Prostate gland (tissue), 2 donors: Measurements from ENCODE around the gene LIN37. TPM values are rescaled to one million over a fixed set of nuclear protein-coding genes. Genes with fewer than 3 reads are reported as not detected.

ENCODE experiments used
- DNase-seq: peaks from one replicate; pipeline ENCODE4 v3.0.0-alpha.2; 2019; ENCODE audit warnings: low spot score
- H3K27ac ChIP-seq, 2 donors: fragments of 200-600 bp; sonication (generic); 2 replicates each; pipeline ENCODE4 v1.5.1; 2017 to 2019
- H3K27me3 ChIP-seq: fragments of 200-600 bp; sonication (generic); replicated peaks from 2 replicates; pipeline ENCODE4 v1.5.1; 2019; ENCODE audit not compliant: insufficient read depth
- H3K36me3 ChIP-seq, 2 donors: fragments of 200-600 bp; sonication (generic); 1 replicate in 1 of 2; 2 replicates in 1 of 2; pipeline versions ENCODE4 v1.5.1 to v1.8.1; 2017 to 2019
- H3K4me1 ChIP-seq: fragments of 200-600 bp; sonication (generic); replicated peaks from 2 replicates; pipeline ENCODE4 v1.5.1; 2019
- H3K4me3 ChIP-seq, 2 donors: fragments of 200-600 bp; sonication (generic); 2 replicates each; pipeline ENCODE4 v1.5.1; 2017 to 2019
- H3K9me3 ChIP-seq: fragments of 200-600 bp; sonication (generic); 2 replicates; pipeline ENCODE4 v1.5.1; 2017
- POLR2A ChIP-seq: fragments of 450-650 bp; IDR thresholded peaks from one replicate; pipeline ENCODE4 v1.6.1; 2016; ENCODE audit warnings: antibody characterized with exemption, mild to moderate bottlenecking
- POLR2AphosphoS5 ChIP-seq: sonication (generic); formaldehyde crosslinking; IDR thresholded peaks from one replicate; pipeline ENCODE4 v1.6.1; 2017; ENCODE audit warnings: antibody characterized with exemption
- WGBS: methylation state at CpG from one replicate; pipeline ENCODE4 v1.1.5; 2018; 5-methylcytosine and 5-hydroxymethylcytosine counted together
- intact Hi-C: fragments of 100-400 bp; cut with DNase I; formaldehyde crosslinking; loops from one replicate; pipeline ENCODE4 v1.14.2; 2022
- total RNA-seq, 2 donors: library from RNA; depleted of rRNA; stranded (reverse); fragments of >200 nt; gene quantifications; one replicate each; pipeline ENCODE4 v1.1.0, GENCODE V29; 2016
- TF ChIP-seq, protein P1 (sequence below), 4 experiments: fragments of 200-600 bp in 2 of 4; fragments of 450-650 bp in 2 of 4; sonication (generic) in 2 of 4; IDR thresholded peaks; 1 replicate in 3 of 4; 2 replicates in 1 of 4; pipeline ENCODE4 v1.5.1; 2016 to 2019; ENCODE audit warnings: antibody characterized with exemption in 4 of 4, mild to moderate bottlenecking in 2 of 4, moderate library complexity in 2 of 4

LIN37 gene
- total RNA-seq, 2 donors from 2014 or later: 4.2 to 13.0 TPM

GRCh38 chr19:35754370-35755130, 6.2 kb downstream of the LIN37 start:
- TF ChIP-seq POLR2AphosphoS5 (no peak), POLR2A (no peak)
- TF ChIP-seq, protein P1, sequence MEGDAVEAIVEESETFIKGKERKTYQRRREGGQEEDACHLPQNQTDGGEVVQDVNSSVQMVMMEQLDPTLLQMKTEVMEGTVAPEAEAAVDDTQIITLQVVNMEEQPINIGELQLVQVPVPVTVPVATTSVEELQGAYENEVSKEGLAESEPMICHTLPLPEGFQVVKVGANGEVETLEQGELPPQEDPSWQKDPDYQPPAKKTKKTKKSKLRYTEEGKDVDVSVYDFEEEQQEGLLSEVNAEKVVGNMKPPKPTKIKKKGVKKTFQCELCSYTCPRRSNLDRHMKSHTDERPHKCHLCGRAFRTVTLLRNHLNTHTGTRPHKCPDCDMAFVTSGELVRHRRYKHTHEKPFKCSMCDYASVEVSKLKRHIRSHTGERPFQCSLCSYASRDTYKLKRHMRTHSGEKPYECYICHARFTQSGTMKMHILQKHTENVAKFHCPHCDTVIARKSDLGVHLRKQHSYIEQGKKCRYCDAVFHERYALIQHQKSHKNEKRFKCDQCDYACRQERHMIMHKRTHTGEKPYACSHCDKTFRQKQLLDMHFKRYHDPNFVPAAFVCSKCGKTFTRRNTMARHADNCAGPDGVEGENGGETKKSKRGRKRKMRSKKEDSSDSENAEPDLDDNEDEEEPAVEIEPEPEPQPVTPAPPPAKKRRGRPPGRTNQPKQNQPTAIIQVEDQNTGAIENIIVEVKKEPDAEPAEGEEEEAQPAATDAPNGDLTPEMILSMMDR (IDR thresholded peaks at IDR 0.05): no peak
- 78% methylated on average over 13 of the region's 13 CpGs for WGBS
- H3K27me3 ChIP-seq: no peaks in the 10 kb centered on the region
- intact Hi-C loops: loop anchor here (5.0 to 10.0 kb wide), 2 partner anchors 183 to 300 kb away; partner anchors contain the start of genes LRFN3, THAP8 and WDR62
- peak overlapping the region; percentile 73 to 79 for H3K27ac ChIP-seq
- DNase-seq: no peak
- peaks cover 0 to 17% of the 10 kb centered on the region in 2 donors for H3K36me3 ChIP-seq
- H3K4me3 ChIP-seq: no peak overlapping the region
- peaks cover 4% of the 10 kb centered on the region for H3K4me1 ChIP-seq
- no peaks in the 10 kb centered on the region for H3K9me3 ChIP-seq

DNA sequence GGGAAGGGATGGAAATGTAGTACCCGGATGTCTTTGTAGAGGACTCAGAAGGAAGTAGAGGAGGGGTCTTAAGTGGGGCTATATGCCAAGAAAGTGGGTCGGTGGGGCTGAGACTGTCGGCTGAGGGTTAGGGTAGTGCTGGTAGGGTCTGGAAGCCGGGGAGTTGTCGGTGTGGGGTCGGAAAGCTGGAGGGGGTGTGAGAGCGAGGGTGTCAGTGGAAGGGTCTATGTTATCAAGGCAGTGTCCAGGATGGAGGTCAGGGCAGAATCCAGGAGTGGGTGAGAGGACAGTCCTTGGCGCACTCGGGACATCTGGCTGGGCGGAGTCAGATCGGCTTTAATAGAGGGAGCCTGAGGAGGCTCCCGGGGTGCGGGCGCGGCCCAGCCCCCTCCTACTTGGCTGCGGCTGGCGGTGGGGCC, 6.8 kb downstream of the LIN37 start:
- Histone ChIP-seq H3K27me3 (no peaks in the 10 kb centered on the region), H3K27ac (peak overlapping the region; percentile 73 to 79), H3K4me1 (peaks cover 6% of the 10 kb centered on the region), H3K4me3 (peak overlapping the region; percentile 27 to 97), H3K9me3 (no peaks in the 10 kb centered on the region), H3K36me3 (peaks cover 0 to 17% of the 10 kb centered on the region in 2 donors)
- 30% methylated on average over 17 of the region's 17 CpGs for WGBS
- TF ChIP-seq POLR2A: no peak
- TF ChIP-seq POLR2AphosphoS5: no peak
- TF ChIP-seq, protein P1 (IDR thresholded peaks at IDR 0.05): no peak
- intact Hi-C loops: loop anchor here (5.0 to 10.0 kb wide), 2 partner anchors 182 to 300 kb away; partner anchors contain the start of genes LRFN3, THAP8 and WDR62
- no peak for DNase-seq

GRCh38 chr19:35755550-35756376, 7.4 kb downstream of the LIN37 start:
- intact Hi-C loops: loop anchor here (5.0 to 10.0 kb wide), 2 partner anchors 182 to 299 kb away; partner anchors contain the start of genes LRFN3, THAP8 and WDR62
- Histone ChIP-seq H3K36me3 (peaks cover 0 to 17% of the 10 kb centered on the region in 2 donors), H3K9me3 (no peaks in the 10 kb centered on the region), H3K4me3 (peak overlapping the region; percentile 27 to 97), H3K27me3 (no peaks in the 10 kb centered on the region), H3K4me1 (peaks cover 6% of the 10 kb centered on the region), H3K27ac (peak overlapping the region; percentile 73 to 79)
- 17% methylated on average over 62 of the region's 74 CpGs for WGBS
- TF ChIP-seq POLR2AphosphoS5: no peak
- no peak for TF ChIP-seq POLR2A
- TF ChIP-seq, protein P1 (IDR thresholded peaks at IDR 0.05): no peak
- peak; percentile 38 for DNase-seq

DNA sequence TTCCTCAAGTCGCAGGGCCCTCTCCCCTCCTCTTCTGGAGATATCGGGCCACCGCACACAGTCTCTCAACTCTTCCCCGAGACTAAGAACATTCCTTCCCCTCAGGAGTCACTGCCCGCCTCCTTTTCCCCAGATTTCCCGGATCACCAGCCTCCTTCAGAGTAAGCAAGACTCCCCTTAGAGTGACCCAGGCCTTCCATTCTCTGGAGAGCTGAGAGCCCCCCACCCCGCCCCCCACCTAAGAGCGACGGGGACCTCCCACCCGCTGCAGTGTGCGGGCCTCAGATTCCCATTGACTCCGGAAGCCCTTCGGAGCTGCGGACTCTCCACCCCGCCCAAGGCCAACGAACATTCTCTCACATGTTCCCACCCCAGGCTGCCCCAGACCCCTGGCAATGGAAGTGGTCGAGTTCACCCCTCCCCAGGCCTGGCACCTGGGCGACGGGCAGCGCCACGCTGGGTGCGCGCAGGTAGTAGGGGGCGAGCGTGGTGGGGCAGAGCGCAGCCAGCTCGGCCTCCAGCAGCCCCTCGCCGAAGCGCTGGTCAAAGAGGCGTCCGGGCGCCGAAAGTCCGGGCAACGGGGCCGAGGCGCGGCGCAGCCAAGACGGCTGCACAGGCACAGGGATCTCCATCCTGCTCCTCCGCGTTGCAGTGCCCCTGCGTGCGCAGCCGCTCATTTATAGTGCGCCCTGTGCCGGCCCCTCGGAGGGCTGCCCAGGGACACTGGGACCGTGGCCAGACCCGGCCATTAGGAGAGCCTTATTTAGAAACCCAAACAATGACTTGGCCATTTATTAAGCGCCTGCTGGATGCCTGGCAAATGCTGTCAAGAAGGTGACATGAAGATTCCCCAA, 8.2 kb downstream of the LIN37 start, which contains the start of gene HSPB6:
Gene HSPB6, minus strand, starts transcription at position 653 of the 854 bp plus-strand sequence. Its CDS starts 21 bp downstream, at position 632.
- intact Hi-C loops: loop anchor here (5.0 to 10.0 kb wide), 2 partner anchors 181 to 298 kb away; partner anchors contain the start of genes LRFN3, THAP8 and WDR62
- peaks cover 6% of the 10 kb centered on the region for H3K4me1 ChIP-seq

More for the DNA sequence above, 8.2 kb downstream of the LIN37 start, which contains the start of gene HSPB6:
- TF ChIP-seq, protein P1 (IDR thresholded peaks at IDR 0.05): no peak
- no peak for TF ChIP-seq POLR2AphosphoS5
- TF ChIP-seq POLR2A: no peak
- no peaks in the 10 kb centered on the region for H3K9me3 ChIP-seq
- H3K27ac ChIP-seq: peak within 1 kb of the TSS; percentile 73 to 79
- WGBS: 20% methylated on average over 51 of the region's 52 CpGs
- H3K36me3 ChIP-seq: peaks cover 0 to 17% of the 10 kb centered on the region in 2 donors
- H3K27me3 ChIP-seq: no peaks in the 10 kb centered on the region
- no peak for DNase-seq
- H3K4me3 ChIP-seq: peak within 1 kb of the TSS; percentile 69 to 97
